G401.6 (cell line): ENCODE measurements around the gene NUTM1.
"Not testable (repeated sequence)": the region's sequence is repeated elsewhere in the genome, so short reads cannot be mapped to it uniquely, and the experiment has no call there.

Experiments
- FAIRE-seq: peaks from 2 replicates; lab custom pipeline; 2012; peaks lifted over from hg19 to GRCh38; lab: Jason Lieb, UNC

NUTM1 gene

DNA sequence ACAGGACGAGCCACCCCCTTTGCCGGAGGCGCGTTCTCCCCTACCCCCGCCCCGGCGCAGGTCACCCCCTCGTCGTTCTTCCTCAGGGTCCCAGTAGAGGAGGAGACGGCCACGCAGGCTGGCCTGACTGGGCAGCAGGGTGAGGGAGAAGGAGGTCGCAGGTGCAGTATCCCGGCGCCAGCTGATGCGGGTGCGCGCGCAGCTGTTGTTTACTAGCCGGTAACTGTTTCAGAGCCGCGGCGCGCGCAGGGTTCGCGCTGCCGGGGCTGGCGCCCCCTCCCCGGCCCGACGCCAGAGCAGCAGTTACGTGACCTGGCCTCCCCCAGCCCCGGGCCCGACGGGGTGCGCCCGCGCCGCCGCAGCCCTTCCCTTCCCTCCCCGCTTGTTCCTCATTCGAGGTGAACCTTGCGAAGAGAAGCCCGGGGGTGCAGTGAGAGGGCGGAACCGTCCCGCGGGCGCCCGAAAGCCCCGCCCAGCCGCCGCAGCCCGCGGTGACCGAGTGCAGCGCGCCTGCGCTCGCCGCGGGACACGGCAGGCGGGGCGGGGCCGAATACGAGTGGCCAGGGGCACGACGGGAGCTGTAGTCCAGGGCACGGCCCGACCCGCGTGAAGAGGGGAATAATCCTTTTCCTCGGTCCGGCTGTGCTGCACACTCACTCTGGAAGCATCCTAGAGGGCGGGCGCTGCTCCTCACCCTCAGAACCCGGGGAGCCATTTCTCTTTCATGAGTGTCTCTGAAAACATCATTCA is 5.4 kb upstream of the NUTM1 start, which contains the start of gene SLC12A6:
Gene SLC12A6 (minus strand): TSS at position 225 of the 750 bp plus-strand sequence. CDS start 1,101 bp downstream, outside the sequence.
- peak; percentile 78 for FAIRE-seq

DNA sequence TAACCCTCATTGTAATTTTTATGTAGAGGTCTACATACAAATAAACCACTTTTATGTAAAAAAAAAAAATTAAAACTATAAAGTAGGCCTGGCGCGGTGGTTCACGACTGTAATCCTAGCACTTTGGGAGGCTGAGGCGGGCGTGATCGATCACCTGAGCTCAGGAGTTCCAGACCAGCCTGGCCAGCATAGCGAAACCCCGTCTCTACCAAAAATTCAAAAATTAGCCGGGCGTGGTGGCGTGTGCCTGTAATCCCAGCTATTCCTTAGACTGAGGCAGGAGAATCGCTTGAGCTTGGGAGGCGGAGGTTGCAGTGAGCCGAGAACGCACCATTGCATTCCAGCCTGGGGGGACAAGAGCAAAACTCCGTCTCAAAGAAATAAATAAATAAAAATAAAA is 4.8 kb upstream of the NUTM1 start:
- FAIRE-seq: no peak

DNA sequence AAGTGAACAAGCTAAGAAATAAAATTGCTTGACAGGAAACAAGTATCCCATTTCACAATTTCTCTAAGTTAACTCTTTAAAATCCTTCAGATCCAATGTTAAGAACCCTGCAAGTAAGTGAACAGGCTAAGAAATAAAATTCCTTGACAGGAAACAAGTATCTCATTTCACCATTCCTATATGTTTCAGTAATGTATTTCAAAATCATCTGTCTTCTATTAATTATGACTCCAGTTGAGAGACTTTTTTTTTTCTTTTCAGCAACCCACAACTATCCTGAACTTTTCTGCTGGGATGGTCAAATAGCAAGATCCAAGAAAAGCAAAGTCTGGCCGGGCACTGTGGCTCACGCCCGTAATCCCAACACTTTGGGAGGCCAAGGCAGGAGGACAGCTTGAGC is 3.2 kb upstream of the NUTM1 start:
- no peak for FAIRE-seq

DNA sequence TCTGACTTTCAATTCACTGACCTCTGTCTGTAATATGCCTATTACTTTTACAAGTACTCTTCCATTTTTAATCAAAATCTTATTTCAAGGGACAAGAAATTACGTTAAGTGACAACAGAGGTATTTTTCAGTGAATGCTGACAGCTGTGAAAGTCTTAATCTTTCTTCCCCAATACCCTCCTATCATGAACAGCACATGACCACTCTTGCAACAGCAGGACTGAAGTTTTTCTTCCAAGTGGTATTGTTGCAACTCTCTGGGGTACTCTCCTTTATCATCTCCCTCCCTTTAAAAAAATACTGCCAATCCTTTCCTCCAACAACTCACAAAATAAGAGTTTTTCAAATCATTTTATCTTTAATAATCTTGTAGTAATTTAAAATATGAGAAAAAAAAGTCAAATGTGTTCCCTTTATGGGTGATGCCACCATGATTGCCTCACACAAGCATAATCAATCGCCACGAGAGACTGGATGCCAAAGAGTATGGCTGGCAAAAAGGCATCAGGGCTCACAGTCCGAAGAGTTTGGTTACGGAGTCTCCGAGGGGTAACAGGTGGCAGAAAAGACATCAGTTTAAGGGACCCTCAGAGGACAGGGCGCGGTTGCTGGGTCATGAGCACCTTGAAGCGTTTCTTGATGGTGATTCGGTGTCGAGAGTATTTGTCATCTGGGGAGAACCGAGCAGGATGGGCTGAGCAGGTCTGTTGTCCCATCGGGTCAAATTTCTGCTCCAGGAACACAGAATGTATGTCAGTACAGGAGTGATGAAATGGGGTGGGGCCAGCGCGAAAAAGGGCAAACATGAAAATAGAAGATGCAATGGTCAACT is 1.5 kb upstream of the NUTM1 start:
- FAIRE-seq: no peak

DNA sequence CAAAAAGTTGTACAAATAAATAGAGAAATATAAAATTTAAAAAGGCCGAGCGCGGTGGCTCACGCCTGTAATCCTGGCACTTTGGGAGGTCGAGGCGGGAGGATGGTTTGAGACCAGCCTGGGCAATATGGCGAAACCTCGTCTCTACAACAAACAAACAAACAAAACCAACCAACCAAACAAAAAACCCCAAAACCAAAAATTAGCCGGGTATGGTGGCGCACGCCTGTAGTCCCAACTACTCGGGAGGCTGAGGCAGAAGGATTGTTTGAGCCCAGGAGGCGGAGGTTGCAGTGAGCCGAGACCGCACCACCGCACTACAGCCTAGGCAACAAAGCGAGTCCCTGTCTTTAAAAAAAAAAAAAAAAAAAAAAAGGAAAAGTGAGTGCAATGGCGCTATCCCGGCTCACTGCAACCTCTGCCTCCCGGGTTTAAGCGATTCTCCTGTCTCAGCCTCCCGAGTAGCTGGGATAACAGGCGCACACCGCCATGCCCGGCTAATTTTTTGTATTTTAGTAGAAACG is 840 bp upstream of the NUTM1 start:
- FAIRE-seq: not testable (repeated sequence)

DNA sequence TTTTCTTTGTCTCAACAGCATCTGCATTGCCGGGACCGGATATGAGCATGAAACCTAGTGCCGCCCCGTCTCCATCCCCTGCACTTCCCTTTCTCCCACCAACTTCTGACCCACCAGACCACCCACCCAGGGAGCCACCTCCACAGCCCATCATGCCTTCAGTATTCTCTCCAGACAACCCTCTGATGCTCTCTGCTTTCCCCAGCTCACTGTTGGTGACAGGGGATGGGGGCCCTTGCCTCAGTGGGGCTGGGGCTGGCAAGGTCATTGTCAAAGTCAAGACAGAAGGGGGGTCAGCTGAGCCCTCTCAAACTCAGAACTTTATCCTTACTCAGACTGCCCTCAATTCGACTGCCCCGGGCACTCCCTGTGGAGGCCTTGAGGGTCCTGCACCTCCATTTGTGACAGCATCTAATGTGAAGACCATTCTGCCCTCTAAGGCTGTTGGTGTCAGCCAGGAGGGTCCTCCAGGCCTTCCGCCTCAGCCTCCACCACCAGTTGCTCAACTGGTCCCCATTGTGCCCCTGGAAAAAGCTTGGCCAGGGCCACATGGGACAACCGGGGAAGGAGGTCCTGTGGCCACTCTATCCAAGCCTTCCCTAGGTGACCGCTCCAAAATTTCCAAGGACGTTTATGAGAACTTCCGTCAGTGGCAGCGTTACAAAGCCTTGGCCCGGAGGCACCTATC is 5.0 kb downstream of the NUTM1 start:
- FAIRE-seq: no peak

DNA sequence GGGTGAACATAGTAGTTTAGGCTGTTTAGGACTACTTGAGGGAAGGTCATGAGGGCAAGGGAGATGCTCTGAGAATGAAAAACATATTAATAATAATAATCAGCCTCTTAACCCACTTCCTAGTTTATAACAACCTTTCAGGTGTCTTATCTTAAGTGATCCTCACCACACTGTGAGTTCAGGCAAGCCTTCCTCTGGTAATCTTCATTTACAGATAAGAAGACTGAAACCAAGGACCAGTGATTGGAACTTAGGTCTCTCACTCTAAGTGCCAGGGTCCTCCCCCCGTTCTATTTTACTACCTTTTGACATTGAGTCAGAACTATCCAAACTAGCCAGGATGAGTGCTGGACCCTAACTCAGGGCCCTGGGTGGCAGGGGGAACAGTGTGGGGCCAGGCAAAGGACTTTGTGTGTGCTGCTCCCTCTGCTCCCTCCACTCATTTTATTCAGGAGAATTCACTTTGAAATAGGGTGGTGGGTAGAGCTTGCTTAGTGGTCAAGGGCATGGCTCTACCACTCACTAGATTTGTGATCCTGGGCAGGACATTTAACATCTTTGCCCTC is 5.7 kb downstream of the NUTM1 start:
- FAIRE-seq: no peak

DNA sequence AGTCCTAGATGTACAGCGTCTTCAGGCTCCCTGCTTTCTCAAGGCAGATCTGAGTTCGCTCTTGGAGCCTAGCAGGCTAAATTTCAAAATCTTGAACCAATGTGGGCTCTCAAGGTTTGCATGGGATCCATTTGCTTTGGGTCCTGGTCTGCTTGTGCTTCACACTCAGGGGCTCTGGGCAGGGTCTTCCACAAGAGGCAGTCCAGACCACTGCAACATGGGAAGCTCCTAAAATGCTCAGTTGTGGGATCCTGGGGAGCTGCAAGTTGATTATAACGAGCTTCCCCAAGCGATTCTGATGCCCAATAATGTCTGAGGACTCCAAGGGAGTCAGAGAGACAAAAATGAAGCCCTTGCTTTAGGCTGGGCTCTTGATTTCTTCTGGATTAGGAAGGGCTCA is 6.7 kb downstream of the NUTM1 start:
- FAIRE-seq: no peak

DNA sequence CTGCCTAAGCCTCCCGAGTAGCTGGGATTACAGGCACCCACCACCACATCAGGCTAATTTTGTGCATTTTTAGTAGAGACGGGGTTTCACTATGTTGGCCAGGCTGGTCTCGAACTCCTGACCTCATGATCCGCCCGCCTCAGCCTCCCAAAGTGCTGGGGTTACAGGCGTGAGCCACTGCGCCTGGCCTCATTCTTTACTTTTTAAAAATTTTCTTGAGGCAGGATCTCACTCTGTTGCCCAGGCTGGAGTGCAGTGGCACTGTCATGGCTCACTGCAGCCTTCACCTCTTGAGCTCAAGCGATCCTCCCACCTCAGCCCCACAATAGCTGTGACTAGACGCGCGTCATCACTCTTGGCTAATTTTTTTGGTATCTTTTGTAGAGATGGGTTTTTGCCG is 9.9 kb downstream of the NUTM1 start:
- not testable (repeated sequence) for FAIRE-seq

DNA sequence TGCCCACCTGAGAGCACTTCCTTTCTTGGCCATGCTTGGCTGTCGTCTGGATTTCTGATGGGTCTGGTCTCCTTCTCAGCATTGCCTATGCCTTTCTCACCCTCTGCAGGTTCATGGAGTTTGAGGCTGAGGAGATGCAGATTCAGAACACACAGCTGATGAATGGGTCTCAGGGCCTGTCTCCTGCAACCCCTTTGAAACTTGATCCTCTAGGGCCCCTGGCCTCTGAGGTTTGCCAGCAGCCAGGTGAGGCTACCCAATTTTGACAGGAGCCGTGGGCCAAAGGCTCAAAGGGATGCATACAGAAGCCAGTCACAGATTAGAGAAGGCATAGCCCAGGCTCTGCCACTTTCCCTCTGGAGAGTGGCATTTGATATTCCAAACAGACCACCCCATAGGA is 10.5 kb downstream of the NUTM1 start:
- FAIRE-seq: no peak

DNA sequence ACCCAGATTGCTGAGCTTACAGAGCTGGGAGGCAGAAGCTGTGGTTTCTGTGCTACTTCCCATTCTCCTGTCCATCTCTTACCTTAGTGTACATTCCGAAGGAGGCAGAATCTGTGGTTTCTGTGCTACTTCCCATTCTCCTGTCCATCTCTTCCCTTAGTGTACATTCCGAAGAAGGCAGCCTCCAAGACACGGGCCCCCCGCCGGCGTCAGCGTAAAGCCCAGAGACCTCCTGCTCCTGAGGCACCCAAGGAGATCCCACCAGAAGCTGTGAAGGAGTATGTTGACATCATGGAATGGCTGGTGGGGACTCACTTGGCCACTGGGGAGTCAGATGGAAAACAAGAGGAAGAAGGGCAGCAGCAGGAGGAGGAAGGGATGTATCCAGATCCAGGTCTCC is 11.2 kb downstream of the NUTM1 start:
- no peak for FAIRE-seq

DNA sequence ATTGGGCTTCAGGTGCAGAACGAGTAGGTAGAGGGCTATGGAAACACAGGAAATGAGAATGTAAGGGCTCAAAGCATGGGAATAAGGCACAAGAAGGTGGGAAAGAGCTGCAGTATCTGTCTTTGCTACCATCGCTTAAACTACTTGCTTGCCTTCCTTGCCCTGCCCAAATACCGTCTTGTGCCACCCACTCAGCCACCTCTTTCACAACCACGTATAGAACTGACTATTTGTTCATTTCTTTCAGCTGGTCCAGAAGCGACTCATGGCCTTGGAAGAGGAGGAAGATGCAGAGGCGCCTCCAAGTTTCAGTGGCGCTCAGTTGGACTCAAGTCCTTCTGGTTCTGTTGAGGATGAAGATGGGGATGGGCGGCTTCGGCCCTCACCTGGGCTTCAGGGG is 12.1 kb downstream of the NUTM1 start:
- no peak for FAIRE-seq

DNA sequence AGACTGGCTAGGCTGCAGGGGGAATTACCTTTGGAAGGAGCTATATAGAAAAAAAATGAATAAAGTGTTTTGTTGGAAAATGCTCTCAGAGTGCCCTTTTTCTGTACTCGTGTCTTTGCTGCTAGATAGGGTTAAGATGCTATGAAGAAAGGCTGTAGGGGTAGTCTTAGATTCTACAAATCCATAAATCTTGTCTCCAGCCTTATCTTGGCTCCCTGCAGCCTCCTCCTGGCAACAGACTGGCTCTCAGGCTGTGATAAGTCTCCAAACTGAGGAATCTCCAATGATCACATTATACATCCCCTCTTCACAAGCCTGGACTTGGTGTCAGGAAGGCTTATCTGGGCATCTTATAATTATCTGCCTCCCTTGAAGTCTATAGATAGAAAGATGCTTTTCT is 14.5 kb downstream of the NUTM1 start:
- FAIRE-seq: no peak

DNA sequence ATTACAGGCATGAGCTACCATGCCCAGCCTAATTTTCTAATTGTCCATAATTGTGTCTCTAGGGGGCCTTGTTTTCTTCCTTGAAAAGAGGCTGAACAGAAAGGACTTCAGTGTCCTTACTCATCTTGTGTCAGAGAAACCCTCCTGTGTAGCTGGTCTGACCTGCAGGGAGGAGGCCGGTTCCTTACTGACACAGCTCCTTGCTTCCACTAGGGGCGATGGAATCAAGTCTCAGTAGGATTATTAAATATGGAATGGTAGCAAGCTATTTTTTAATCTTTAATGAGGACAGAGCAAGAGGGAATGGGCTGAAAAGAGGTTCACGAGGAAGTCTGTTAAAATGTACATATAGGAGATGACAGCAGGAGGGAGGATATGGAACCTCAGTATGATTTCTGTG is 15.3 kb downstream of the NUTM1 start:
- FAIRE-seq: no peak

DNA sequence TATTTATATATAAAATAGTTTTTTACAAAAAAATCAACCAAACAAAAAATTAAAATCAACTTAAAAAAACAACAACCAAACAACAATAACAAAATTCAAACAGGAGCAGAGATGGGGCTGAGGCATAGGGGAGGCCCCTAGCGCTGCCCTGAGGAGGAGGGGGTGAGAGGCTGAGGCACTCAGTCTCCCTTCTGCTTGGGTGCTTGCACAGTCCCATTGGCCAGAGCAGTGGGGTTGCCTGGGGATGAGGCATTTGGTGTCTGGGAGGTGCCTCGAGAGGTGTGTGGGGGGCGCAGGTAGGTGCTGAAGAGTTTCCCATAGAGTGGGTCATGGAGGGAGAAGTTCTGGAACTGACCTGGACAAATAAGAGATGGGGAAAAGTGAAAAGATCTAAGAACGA is 15.8 kb downstream of the NUTM1 start:
- FAIRE-seq: no peak

DNA sequence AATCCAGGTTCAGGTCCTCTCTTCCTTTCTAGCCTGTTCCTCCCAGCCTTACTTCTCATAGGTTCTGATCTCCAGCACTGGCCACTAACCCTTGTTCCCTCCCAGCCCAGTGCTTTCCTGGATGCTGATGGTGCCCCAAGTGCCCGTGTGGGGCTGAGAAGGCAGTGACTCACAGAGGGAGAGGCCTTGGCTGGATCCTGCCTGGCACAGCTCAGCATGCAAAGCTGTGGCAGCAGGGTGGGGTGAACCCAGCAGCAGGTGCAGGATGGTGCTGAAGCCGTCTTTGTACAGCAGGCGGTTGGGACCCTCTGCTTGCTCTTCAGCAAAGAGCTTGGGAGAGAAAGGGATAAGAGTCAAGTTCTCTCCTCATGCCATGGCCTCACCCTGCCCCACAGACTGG is 16.3 kb downstream of the NUTM1 start:
- FAIRE-seq: no peak

DNA sequence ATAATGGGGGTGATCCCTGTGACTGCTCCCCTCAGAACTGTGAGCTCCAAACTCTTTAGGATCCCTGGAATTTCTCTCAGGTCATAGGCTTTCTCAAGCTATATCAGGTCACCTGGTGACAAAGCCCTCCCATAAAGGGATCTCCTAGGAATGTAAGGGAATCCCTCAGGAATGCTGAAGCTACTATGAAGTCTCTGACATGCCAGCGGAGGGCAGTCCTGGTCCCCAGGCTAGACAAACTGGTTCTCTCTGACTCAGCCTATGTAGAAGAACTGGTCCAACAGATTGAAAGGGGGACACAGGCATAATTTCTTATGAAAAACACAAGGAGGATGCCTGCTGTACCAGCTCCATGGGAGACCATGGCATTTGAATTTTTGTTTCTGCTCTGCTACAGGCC is 17.2 kb downstream of the NUTM1 start:
- FAIRE-seq: no peak

DNA sequence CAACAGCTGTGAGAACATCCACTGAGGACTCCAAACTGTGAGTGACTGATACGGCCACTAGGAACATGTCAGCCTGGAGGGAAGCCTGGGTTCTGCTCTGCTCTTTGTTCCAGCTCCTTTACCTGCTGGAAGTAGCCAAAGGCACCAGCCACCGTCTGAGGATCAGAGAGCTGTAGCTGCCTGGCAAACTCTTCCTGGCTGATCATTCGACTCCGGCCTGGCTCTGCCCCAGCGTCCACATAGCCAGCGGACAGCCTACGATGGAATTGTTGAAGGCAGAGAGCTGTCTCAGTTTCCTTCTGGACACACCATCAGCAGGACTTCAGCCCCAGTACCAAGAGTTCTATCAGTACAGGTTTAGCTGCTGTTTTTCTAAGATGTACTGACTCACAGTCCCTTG is 18.2 kb downstream of the NUTM1 start:
- no peak for FAIRE-seq

DNA sequence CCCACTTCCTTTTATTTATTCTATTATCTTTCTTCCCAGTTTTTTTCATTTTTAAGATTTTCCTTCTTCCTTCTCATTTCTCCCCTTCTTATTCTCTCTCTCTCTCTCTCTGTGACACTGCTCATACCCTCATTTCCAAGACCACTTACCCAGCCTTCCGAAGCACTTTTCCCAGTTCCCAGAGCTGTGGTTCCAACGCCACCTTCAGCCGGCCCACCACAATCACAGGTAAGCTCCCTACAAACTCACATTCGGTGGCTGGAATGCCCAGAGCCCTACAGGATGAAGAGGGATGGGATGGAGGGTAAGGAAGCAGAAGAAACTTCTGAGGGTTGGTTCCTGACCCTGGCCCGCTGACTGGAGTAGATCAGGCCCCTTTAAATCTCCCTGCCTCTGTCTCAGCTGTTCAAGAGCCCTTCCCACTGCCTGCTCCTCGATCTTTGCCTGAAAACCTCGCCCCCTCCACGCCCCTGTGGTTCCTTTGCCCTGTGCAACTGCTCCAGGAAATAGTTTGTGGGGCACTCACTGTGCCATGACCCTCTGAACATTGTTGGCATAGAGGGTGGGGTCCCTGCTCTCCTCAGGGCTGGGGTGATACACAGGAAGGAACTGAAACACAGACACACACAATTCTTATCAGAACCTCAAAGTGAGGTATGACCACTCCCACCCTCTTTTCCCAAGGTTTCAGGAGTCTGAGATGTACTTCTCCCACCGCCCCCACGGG is 19.1 kb downstream of the NUTM1 start:
- no peak for FAIRE-seq

DNA sequence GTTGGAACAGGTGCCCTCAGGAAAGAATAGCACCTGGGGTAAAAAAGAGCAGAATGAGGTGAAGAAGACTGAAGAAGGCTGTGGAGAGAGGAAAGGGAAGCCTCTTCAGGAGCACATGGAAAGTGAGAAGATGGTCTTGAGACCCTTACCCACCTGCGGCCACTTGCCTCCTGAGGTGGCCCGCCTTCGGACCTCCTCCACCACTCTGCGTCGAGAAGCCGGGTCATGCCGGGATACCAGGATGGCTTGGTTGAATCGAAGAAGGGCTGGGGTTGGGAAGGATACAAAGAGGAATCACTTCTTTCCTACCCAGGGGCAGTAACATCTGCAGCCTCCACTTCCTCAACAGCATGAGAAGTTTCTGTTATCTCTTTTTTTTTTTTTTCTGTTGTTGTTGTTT is 20.9 kb downstream of the NUTM1 start:
- no peak for FAIRE-seq

DNA sequence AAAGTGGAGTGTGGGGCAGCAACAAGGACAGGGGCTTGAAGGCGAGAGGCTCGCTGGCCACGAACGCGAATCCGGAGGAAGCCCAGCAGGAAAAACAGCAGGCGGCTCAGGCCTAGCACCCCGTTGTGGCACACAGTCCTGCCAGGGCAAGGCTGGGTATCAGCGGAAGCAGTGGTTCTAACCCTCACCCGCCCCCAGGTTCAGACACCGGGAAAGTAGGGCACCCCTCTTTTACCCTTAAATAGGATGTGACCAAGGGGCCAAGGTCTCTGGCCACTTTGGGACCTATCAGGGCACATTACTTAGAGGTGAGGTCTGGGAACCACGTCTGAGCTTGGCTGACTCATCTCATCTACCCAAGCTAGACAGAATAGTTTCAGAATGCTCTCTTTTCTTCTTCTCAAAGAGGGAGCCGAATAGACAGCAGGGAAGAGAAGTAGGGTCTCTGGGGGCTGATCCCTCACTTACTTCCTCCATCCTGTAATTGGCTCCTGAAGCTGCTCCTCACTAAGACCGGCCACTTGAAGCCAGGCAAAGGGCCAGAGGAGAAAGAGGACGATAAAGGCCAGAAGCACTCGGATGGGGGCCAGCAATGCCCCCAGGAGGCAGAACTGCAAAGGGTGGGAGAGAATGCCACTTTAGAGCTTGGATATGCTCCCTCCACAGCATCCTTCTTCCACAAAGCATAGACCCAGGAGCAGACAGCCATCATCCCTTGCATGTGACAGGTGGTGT is 22.1 kb downstream of the NUTM1 start:
- FAIRE-seq: no peak
